GM13977 (cell line): ENCODE measurements around the gene ARL5A.
"Not testable (repeated sequence)": the region's sequence is repeated elsewhere in the genome, so short reads cannot be mapped to it uniquely, and the experiment has no call there.

Source experiments
- DNase-seq: peaks from one replicate; pipeline ENCODE4 v3.0.0; 2012; ENCODE audit warnings: low spot score
- CTCF ChIP-seq: IDR thresholded peaks from 2 replicates; pipeline ENCODE4 v1.5.1; 2012; ENCODE audit warnings: mild to moderate bottlenecking, control low read depth; ENCODE audit not compliant: insufficient read depth; ENCODE audit errors: extremely low read depth, missing control alignments
- in situ Hi-C: fragments of 300-500 bp; cut with MboI; formaldehyde crosslinking; loops from one replicate; pipeline ENCODE4 v1.12.0; 2022; ENCODE audit warnings: low sequenced_read_pairs, low pct_unique_long_range_greater_than_20kb, mixed read lengths, inconsistent platforms; ENCODE audit not compliant: unreplicated experiment

The ARL5A gene

GRCh38 chr2:151802315-151802714, 25.9 kb downstream of the ARL5A start:
- TF ChIP-seq CTCF = no peak
- in situ Hi-C loops = no loop called here
- DNase-seq = no peak

GRCh38 chr2:151799886-151800292, 28.3 kb downstream of the ARL5A start:
- in situ Hi-C loops = no loop called here
- DNase-seq = no peak
- TF ChIP-seq CTCF = no peak

- in situ Hi-C loops = no loop called here
- DNase-seq = no peak
- TF ChIP-seq CTCF = no peak
Observed at GRCh38 chr2:151796774-151797173, 31.4 kb downstream of the ARL5A start.

- no peak for TF ChIP-seq CTCF
Observed at GRCh38 chr2:151795646-151796240, 32.5 kb downstream of the ARL5A start.

GRCh38 chr2:151794422-151794821, 33.8 kb downstream of the ARL5A start:
- in situ Hi-C loops, DNase-seq: not testable (repeated sequence)

More at GRCh38 chr2:151795646-151796240, 32.5 kb downstream of the ARL5A start:
- in situ Hi-C loops = no loop called here
- DNase-seq = no peak

GRCh38 chr2:151793123-151793522, 35.1 kb downstream of the ARL5A start:
- TF ChIP-seq CTCF = no peak
- in situ Hi-C loops = no loop called here
- no peak for DNase-seq

GRCh38 chr2:151792589-151792988, 35.6 kb downstream of the ARL5A start:
- in situ Hi-C loops = no loop called here
- no peak for DNase-seq
- no peak for TF ChIP-seq CTCF
